BJ (cell line): ENCODE results near the gene NIPAL3. TPM values are rescaled to one million over a fixed set of nuclear protein-coding genes. Genes with fewer than 3 reads are reported as not detected.

Experiments
- CTCF ChIA-PET: fragments of 350-600 bp; formaldehyde crosslinking; extraction: SDS; loops from one replicate; lab custom pipeline; 2021; ENCODE audit warnings: antibody characterized with exemption, inconsistent platforms; lab: Yijun Ruan, JAX
- POLR2A ChIA-PET: fragments of 300-600 bp; sonication (Branson Sonifier 250); formaldehyde crosslinking; extraction: SDS; loops from one replicate; lab custom pipeline; 2021; ENCODE audit warnings: antibody characterized with exemption; lab: Charles Lee
- DNase-seq: peaks from one replicate; pipeline ENCODE4 v3.0.0-alpha.2; 2011; ENCODE audit warnings: low read depth
- H3K27me3 ChIP-seq: 2 replicates; pipeline ENCODE4 v1.6.0; 2011; ENCODE audit warnings: low read length; ENCODE audit not compliant: control insufficient read depth, insufficient read depth
- H3K36me3 ChIP-seq: 2 replicates; pipeline ENCODE4 v1.5.1; 2011; ENCODE audit warnings: low read length; ENCODE audit not compliant: control insufficient read depth, insufficient read depth
- H3K4me3 ChIP-seq: 2 replicates; pipeline ENCODE4 v1.5.1; 2011; ENCODE audit warnings: low read depth, mild to moderate bottlenecking, control low read depth, low read length
- polyA plus RNA-seq: library from polyadenylated mRNA; depleted of rRNA; stranded (reverse); fragments of >200 nt; gene quantifications from 2 replicates; pipeline ENCODE4 v1.2.3, GENCODE V29; 2011
- TF ChIP-seq, protein P1 (sequence below): IDR thresholded peaks from 2 replicates; pipeline ENCODE4 v1.5.1; 2011; ENCODE audit warnings: low read depth, mild to moderate bottlenecking, control low read depth, inconsistent platforms, low read length, moderate library complexity; ENCODE audit not compliant: insufficient read depth

Gene NIPAL3
- polyA plus RNA-seq, 1 experiment = 74.5 TPM

DNA sequence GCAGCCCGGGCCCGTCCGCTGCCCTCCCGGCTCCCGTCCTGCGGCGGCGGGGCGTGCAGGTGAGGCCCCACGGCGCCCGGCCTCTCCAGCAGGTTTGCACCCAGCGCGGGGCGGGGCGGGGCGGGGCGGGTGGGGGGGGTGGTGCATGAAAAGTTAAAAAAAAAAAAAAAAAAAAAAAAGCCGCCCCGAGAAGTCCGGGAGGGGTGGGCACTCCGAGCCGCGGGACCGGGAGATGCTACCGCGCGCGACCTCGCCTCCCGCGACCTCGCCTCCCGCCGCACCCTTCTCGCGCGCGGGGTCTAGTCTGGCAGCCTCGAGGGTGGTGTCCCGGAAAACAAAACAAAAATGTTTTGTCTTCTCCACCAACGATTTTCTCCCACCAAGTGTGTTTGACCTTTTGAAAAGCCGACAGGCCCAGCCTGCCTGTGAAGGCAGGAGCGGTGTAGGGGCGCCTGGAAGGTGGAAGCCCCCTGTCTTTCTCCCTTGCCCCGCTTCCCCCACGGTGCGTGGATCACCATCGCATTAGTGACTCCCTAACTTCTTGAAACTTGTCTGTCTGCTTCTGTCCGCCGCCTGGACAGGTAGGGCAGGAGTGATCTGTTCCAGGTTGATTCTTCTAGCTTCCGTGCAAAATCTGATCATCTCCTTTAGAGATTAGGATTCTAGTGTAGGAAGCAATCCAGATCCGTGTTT, 87.6 kb downstream of the NIPAL3 start:
- DNase-seq = no peak
- POLR2A ChIA-PET = no interaction called here
- CTCF ChIA-PET = interaction anchor here (2.2 kb wide), 1 partner anchor 11 kb away, joined by 14 read pairs; no protein-coding TSS in a partner anchor
- Histone ChIP-seq H3K27me3 (no peaks in the 10 kb centered on the region), H3K4me3 (peak overlapping the region; percentile 73), H3K36me3 (no peaks in the 10 kb centered on the region)
- TF ChIP-seq, protein P1, sequence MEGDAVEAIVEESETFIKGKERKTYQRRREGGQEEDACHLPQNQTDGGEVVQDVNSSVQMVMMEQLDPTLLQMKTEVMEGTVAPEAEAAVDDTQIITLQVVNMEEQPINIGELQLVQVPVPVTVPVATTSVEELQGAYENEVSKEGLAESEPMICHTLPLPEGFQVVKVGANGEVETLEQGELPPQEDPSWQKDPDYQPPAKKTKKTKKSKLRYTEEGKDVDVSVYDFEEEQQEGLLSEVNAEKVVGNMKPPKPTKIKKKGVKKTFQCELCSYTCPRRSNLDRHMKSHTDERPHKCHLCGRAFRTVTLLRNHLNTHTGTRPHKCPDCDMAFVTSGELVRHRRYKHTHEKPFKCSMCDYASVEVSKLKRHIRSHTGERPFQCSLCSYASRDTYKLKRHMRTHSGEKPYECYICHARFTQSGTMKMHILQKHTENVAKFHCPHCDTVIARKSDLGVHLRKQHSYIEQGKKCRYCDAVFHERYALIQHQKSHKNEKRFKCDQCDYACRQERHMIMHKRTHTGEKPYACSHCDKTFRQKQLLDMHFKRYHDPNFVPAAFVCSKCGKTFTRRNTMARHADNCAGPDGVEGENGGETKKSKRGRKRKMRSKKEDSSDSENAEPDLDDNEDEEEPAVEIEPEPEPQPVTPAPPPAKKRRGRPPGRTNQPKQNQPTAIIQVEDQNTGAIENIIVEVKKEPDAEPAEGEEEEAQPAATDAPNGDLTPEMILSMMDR = no peak

DNA sequence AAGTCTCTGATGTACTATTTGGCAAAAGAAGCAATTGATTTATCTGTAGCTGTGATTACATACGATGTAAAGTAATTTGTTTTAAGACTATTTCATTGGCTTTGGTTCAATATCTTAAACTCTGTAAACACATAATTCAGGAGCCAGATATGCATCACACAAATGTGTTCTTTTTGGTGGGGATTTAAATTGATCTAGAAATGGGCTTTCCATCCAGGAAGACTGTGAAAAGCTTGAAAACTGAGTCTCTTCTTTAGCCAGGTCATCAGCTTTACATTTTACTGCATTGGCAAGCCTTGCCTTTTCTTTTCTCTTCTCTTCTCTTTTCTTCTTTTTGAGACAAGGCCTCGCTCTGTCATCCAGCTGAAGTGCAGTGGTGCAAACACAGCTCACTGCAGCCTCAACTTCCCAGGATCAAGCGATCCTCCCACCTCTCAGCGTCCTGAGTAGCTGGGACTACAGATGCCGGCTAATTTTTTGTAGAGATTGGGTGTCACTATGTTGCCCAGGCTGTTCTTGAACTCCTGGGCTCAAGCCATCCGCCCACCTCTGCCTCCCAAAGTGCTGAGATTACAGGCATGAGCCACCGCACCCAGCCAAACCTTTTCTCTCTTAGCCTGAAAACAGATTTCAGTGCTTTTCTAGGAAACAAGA, 88.4 kb downstream of the NIPAL3 start:
- TF ChIP-seq, protein P1 = no peak
- ChIA-PET CTCF (interaction anchor here (1.4 kb wide), 1 partner anchor 21 kb away, joined by 5 read pairs; no protein-coding TSS in a partner anchor), POLR2A (no interaction called here)
- no peak overlapping the region; the same call in 1 of the 2 replicates for H3K4me3 ChIP-seq
- no peaks in the 10 kb centered on the region for H3K36me3 ChIP-seq
- no peak for DNase-seq
- no peaks in the 10 kb centered on the region for H3K27me3 ChIP-seq

DNA sequence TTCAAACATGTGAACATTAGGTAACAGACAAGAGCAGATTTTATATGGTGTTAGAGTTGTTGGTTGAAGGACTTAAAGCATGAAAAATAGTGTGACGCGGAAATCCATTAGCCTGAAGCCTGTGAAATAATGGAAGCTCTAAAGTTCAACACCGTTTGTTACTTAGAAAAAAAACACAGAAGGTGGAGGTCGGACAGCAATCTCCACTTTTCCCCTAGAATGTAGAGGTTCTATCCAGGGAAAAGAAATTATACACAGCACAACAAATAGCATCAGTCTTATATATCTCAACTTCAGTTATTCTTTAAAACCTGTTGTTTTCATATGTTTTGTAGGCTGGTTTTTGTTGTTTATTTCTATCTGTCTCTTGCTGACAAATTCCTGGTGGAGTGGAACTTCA, 89.0 kb downstream of the NIPAL3 start:
- TF ChIP-seq, protein P1 = no peak
- POLR2A ChIA-PET = no interaction called here
- CTCF ChIA-PET = interaction anchor here (1.4 kb wide), 1 partner anchor 21 kb away, joined by 5 read pairs; no protein-coding TSS in a partner anchor
- Histone ChIP-seq H3K36me3 (no peaks in the 10 kb centered on the region), H3K4me3 (no peak overlapping the region), H3K27me3 (no peaks in the 10 kb centered on the region)
- no peak for DNase-seq

DNA sequence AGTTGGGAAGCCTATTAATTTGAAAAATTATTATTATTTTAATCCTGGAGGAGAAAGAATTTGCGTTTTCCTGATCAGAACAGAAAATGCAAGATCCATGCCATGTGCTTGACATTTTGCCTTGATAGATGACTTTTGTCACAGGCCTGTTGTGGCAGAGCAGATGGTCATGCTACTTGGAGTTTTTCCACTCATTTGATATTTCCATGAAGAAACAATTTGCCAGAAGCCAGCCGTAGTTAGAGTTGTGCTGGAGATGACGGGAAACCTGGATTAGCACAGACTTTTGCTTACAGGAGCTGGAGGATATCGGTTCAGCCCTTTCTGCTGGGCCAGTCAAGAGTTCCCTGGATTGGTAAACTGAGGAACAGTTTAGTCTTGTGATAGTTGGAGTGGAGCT, 90.2 kb downstream of the NIPAL3 start:
- DNase-seq = no peak
- Histone ChIP-seq H3K4me3 (no peak overlapping the region), H3K36me3 (no peaks in the 10 kb centered on the region), H3K27me3 (no peaks in the 10 kb centered on the region)
- ChIA-PET POLR2A (no interaction called here), CTCF (no interaction called here)
- TF ChIP-seq, protein P1 = no peak

DNA sequence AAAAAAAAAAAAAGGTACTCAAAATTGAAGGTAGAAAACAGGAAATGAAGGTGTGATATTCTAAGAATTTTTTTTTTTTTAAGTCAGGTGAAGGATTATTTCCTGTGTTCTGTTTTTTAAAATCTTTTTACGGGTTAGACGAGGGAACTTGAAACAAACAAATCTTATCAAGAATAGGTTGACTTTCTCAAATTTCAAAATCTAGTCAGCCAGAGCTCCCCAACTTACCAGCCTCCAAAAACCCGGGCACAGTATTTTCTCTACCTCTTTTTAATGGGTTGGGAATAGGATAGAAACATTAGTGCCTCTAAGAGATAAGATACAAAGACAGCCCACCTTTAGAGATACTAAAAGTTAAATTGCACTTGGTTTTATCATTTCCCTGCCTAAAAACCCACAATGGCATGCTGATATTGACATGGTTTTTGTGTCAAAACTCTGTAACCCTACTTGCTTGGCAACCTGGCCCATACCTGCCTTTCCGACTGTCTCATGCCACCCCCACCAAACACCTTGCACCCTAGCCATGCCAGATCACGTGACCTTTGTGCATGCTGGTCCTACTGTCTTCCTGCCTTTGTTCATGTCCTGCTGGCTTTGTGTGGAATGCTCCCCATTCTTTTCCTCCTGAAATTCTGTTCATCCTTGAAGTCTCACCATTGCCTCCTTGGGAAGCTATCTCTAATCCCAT, 91.2 kb downstream of the NIPAL3 start:
- ChIA-PET CTCF (interaction anchor here (0.9 kb wide), 1 partner anchor 13 kb away, joined by 3 read pairs; no protein-coding TSS in a partner anchor), POLR2A (no interaction called here)
- H3K36me3 ChIP-seq = no peaks in the 10 kb centered on the region
- no peaks in the 10 kb centered on the region for H3K27me3 ChIP-seq
- no peak for DNase-seq
- TF ChIP-seq, protein P1 = no peak
- no peak overlapping the region for H3K4me3 ChIP-seq
